H1 (cell line): ENCODE results near the gene WNK4. TPM values are rescaled to one million over a fixed set of nuclear protein-coding genes. Genes with fewer than 3 reads are reported as not detected.

Source experiments
- CBX5 ChIP-seq: fragments of 300-800, 300-1000 bp; sonication (generic); IDR thresholded peaks from 2 replicates; pipeline ENCODE4 v1.7.1; 2016; ENCODE audit warnings: antibody characterized with exemption, low read length, low read depth
- CEBPB ChIP-seq: IDR thresholded peaks from 2 replicates; pipeline ENCODE4 v1.6.1; 2012; ENCODE audit warnings: low read depth, low read length
- CHD7 ChIP-seq: fragments of 300-600 bp; sonication (generic); IDR thresholded peaks from 2 replicates; pipeline ENCODE4 v1.7.1; 2012; ENCODE audit warnings: low read length, moderate library complexity, mild to moderate bottlenecking, inconsistent platforms; ENCODE audit not compliant: insufficient replicate concordance
- EZH2 ChIP-seq: fragments of 200-600 bp; sonication (generic); IDR thresholded peaks from 2 replicates; pipeline ENCODE4 v1.7.1; 2012; ENCODE audit warnings: low read depth, mild to moderate bottlenecking, moderate library complexity, low read length, inconsistent platforms; ENCODE audit not compliant: severe bottlenecking
- HDAC2 ChIP-seq, 2 experiments: fragments of 300-600 bp in 1 of 2; sonication (generic) in 1 of 2; IDR thresholded peaks; 2 replicates each; pipeline ENCODE4 v1.6.1; 2011 to 2012; ENCODE audit warnings: low read depth in 2 of 2, low read length in 2 of 2, mild to moderate bottlenecking in 2 of 2, moderate library complexity in 2 of 2, borderline replicate concordance in 1 of 2, inconsistent platforms in 1 of 2
- KDM1A ChIP-seq: fragments of 200-600, 300-600 bp; sonication (generic); IDR thresholded peaks from 2 replicates; pipeline ENCODE4 v1.7.1; 2016; ENCODE audit warnings: mild to moderate bottlenecking, low read length, borderline replicate concordance
- RXRA ChIP-seq: IDR thresholded peaks from 2 replicates; pipeline ENCODE4 v1.6.1; 2011; ENCODE audit warnings: low read depth, mild to moderate bottlenecking, low read length, moderate library complexity; ENCODE audit not compliant: insufficient read depth
- SIN3A ChIP-seq, 2 experiments: IDR thresholded peaks in 1 of 2; conservative IDR thresholded peaks in 1 of 2; 2 replicates each; pipeline ENCODE4 v1.6.1; 2011 to 2012; ENCODE audit warnings: low read length in 2 of 2, improper control_type of control experiment in 1 of 2, low read depth in 1 of 2, mild to moderate bottlenecking in 1 of 2
- TEAD4 ChIP-seq: IDR thresholded peaks from 2 replicates; pipeline ENCODE4 v1.6.1; 2012; ENCODE audit warnings: low read depth, low read length, inconsistent platforms, mixed read lengths
- polyA plus RNA-seq, 7 experiments: library from polyadenylated mRNA; depleted of rRNA in 3 of 7; stranded (reverse) in 5 of 7; unstranded in 2 of 7; fragments of >200 nt in 5 of 7; fragments of 200-250 nt in 2 of 7; gene quantifications; 1 replicate in 5 of 7; 2 replicates in 1 of 7; 4 replicates in 1 of 7; pipeline versions ENCODE4 v1.2.1 to v1.2.3, GENCODE V29; 2011 to 2013; ENCODE audit warnings: missing spikeins in 2 of 7, mixed read lengths in 2 of 7
- total RNA-seq: library from RNA; stranded (reverse); fragmentation: NEBNext Ultra II Directional; extraction: Animal tissue kit (Norgen Biotek cat#: 25700); gene quantifications from 2 replicates; pipeline ENCODE4 v1.2.1, GENCODE V29; 2021

WNK4 gene
- total and polyA plus RNA-seq, 2 of the 8 experiments (the other 6 are each of a cell fraction or from before 2014, with no cell fraction given): 0.21 to 1.7 TPM

- TF ChIP-seq KDM1A (no peak), CEBPB (no peak), CBX5 (no peak), CHD7 (no peak), HDAC2 (IDR thresholded peaks at IDR 0.05; ENCODE audit: borderline replicate concordance in 1 of 2, low read depth in 2 of 2, low read length in 2 of 2) (peak in 1 of 2 experiments; percentile 66; a peak in 2 of 4 replicates), RXRA (no peak), SIN3A (conservative IDR thresholded peaks at IDR 0.05 in 1 of 2, IDR thresholded peaks at IDR 0.05 in 1 of 2; ENCODE audit: low read depth in 1 of 2, low read length in 2 of 2) (peak in 1 of 2 experiments; percentile 70; a peak in 3 of 4 replicates), EZH2 (no peak), TEAD4 (no peak)
These were observed 52.7 kb downstream of the WNK4 start, which contains the start of gene PSME3 (continued) for GRCh38 chr17:42832934-42833766.
